ENCODE results near the gene LAYN.

DNA sequence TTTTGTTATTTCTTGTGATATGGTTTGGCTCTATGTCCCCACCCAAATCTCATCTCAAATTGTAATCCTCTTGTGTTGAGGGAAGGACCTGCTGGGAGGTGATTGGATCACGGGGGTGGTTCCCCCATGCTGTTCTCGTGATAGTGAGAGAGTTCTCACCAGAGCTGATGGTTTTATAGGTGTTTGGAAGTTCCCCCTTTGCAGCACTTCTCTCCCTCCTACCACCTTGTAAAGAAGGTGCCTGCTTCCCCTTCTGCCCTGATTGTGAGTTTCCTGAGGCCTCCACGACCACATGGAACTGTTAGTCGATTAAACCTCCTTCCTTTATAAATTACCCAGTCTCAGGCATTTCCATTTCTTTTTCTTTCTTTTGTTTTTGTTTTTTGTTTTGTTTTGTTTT lies 37.3 kb downstream of the LAYN start:
- TF ChIP-seq, protein P1, sequence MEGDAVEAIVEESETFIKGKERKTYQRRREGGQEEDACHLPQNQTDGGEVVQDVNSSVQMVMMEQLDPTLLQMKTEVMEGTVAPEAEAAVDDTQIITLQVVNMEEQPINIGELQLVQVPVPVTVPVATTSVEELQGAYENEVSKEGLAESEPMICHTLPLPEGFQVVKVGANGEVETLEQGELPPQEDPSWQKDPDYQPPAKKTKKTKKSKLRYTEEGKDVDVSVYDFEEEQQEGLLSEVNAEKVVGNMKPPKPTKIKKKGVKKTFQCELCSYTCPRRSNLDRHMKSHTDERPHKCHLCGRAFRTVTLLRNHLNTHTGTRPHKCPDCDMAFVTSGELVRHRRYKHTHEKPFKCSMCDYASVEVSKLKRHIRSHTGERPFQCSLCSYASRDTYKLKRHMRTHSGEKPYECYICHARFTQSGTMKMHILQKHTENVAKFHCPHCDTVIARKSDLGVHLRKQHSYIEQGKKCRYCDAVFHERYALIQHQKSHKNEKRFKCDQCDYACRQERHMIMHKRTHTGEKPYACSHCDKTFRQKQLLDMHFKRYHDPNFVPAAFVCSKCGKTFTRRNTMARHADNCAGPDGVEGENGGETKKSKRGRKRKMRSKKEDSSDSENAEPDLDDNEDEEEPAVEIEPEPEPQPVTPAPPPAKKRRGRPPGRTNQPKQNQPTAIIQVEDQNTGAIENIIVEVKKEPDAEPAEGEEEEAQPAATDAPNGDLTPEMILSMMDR (IDR thresholded peaks at IDR 0.05), result no peak
- no peak for TF ChIP-seq POLR2A (IDR thresholded peaks at IDR 0.05)
